Activated T-helper 17 cell treated with anti-CD3 and anti-CD28 coated beads, Interleukin-2, amount 50 U/mL, for 72 hours (primary cell): ENCODE measurements around the gene PLCB2. TPM values are rescaled to one million over a fixed set of nuclear protein-coding genes. Genes with fewer than 3 reads are reported as not detected.

ENCODE experiments used
- ATAC-seq: fragments of 150-1000 bp; cut with Tn5 transposase; replicated peaks from 2 replicates; pipeline ENCODE4 v1.10.0; 2021; ENCODE audit warnings: mild to moderate bottlenecking, moderate library complexity
- H3K27ac Mint-ChIP-seq: one replicate; pipeline ENCODE4 v1.8.0; 2022; ENCODE audit warnings: mixed read lengths
- H3K27me3 Mint-ChIP-seq: one replicate; pipeline ENCODE4 v1.8.0; 2022; ENCODE audit warnings: mixed read lengths
- H3K36me3 Mint-ChIP-seq: one replicate; pipeline ENCODE4 v1.8.0; 2022; ENCODE audit warnings: low read depth, mild to moderate bottlenecking, mixed read lengths
- H3K4me1 Mint-ChIP-seq: one replicate; pipeline ENCODE4 v1.8.0; 2022; ENCODE audit warnings: mixed read lengths
- H3K4me3 Mint-ChIP-seq: one replicate; pipeline ENCODE4 v1.8.0; 2022; ENCODE audit warnings: mild to moderate bottlenecking, mixed read lengths
- H3K9me3 Mint-ChIP-seq: one replicate; pipeline ENCODE4 v1.8.0; 2022; ENCODE audit warnings: mixed read lengths
- total RNA-seq, 2 donors: library from RNA; stranded (reverse); gene quantifications; one replicate each; pipeline ENCODE4 v1.2.3, GENCODE V29; 2022

PLCB2 gene
- total RNA-seq, 2 donors from 2014 or later, result 111 to 116 TPM

GRCh38 chr15:40344631-40345120 lies 36.9 kb upstream of the PLCB2 start:
- Mint-ChIP-seq H3K9me3 (no peaks in the 10 kb centered on the region), H3K4me3 (no peak overlapping the region), H3K4me1 (no peaks in the 10 kb centered on the region), H3K36me3 (no peaks in the 10 kb centered on the region), H3K27me3 (no peaks in the 10 kb centered on the region), H3K27ac (no peak overlapping the region)
- ATAC-seq, result peak; percentile 81

GRCh38 chr15:40344217-40344616 lies 36.5 kb upstream of the PLCB2 start:
- Mint-ChIP-seq H3K9me3 (no peaks in the 10 kb centered on the region), H3K4me1 (no peaks in the 10 kb centered on the region), H3K27ac (no peak overlapping the region), H3K27me3 (no peaks in the 10 kb centered on the region), H3K36me3 (no peaks in the 10 kb centered on the region), H3K4me3 (no peak overlapping the region)
- ATAC-seq, result no peak

GRCh38 chr15:40343512-40343911 lies 35.8 kb upstream of the PLCB2 start:
- Mint-ChIP-seq H3K36me3 (no peaks in the 10 kb centered on the region), H3K27me3 (no peaks in the 10 kb centered on the region), H3K4me1 (no peaks in the 10 kb centered on the region), H3K9me3 (no peaks in the 10 kb centered on the region), H3K27ac (no peak overlapping the region), H3K4me3 (no peak overlapping the region)
- ATAC-seq, result no peak

GRCh38 chr15:40342416-40343320 lies 34.9 kb upstream of the PLCB2 start:
- no peak for ATAC-seq
- H3K27ac Mint-ChIP-seq, result no peak overlapping the region
- H3K9me3 Mint-ChIP-seq, result no peaks in the 10 kb centered on the region
- peaks cover 4% of the 10 kb centered on the region for H3K4me1 Mint-ChIP-seq
- H3K27me3 Mint-ChIP-seq, result no peaks in the 10 kb centered on the region
- no peak overlapping the region for H3K4me3 Mint-ChIP-seq
- H3K36me3 Mint-ChIP-seq, result no peaks in the 10 kb centered on the region

- Mint-ChIP-seq H3K4me3 (no peak within 1 kb of the TSS), H3K9me3 (no peaks in the 10 kb centered on the region), H3K27me3 (no peaks in the 10 kb centered on the region), H3K27ac (no peak within 1 kb of the TSS), H3K4me1 (peaks cover 4% of the 10 kb centered on the region), H3K36me3 (no peaks in the 10 kb centered on the region)
- ATAC-seq, result no peak
These were observed 33.1 kb upstream of the PLCB2 start, which contains the start of gene CCDC9B for GRCh38 chr15:40340740-40341400. Gene CCDC9B (minus strand): TSS chr15:40340939. CDS start chr15:40340819, 120 bp downstream.

- ATAC-seq, result no peak
- no peaks in the 10 kb centered on the region for H3K27me3 Mint-ChIP-seq
- H3K9me3 Mint-ChIP-seq, result no peaks in the 10 kb centered on the region
- peaks cover 4% of the 10 kb centered on the region for H3K4me1 Mint-ChIP-seq
- H3K36me3 Mint-ChIP-seq, result no peaks in the 10 kb centered on the region
- no peak overlapping the region for H3K27ac Mint-ChIP-seq
- no peak overlapping the region for H3K4me3 Mint-ChIP-seq
These were observed 32.5 kb upstream of the PLCB2 start for GRCh38 chr15:40340038-40340739.

- H3K4me1 Mint-ChIP-seq, result peaks cover 4% of the 10 kb centered on the region
- H3K27me3 Mint-ChIP-seq, result no peaks in the 10 kb centered on the region
- no peak for ATAC-seq
- H3K27ac Mint-ChIP-seq, result no peak overlapping the region
- no peaks in the 10 kb centered on the region for H3K36me3 Mint-ChIP-seq
- no peak overlapping the region for H3K4me3 Mint-ChIP-seq
- H3K9me3 Mint-ChIP-seq, result no peaks in the 10 kb centered on the region
These were observed 31.8 kb upstream of the PLCB2 start for GRCh38 chr15:40339621-40339945.

GRCh38 chr15:40338921-40339620 lies 31.3 kb upstream of the PLCB2 start:
- no peak for ATAC-seq
- no peaks in the 10 kb centered on the region for H3K27me3 Mint-ChIP-seq
- no peaks in the 10 kb centered on the region for H3K9me3 Mint-ChIP-seq
- no peak overlapping the region for H3K27ac Mint-ChIP-seq
- H3K4me3 Mint-ChIP-seq, result no peak overlapping the region
- H3K4me1 Mint-ChIP-seq, result peaks cover 7% of the 10 kb centered on the region
- H3K36me3 Mint-ChIP-seq, result no peaks in the 10 kb centered on the region

GRCh38 chr15:40338041-40338657 lies 30.4 kb upstream of the PLCB2 start:
- peak; percentile 91 for ATAC-seq
- Mint-ChIP-seq H3K4me3 (no peak overlapping the region), H3K27me3 (no peaks in the 10 kb centered on the region), H3K9me3 (no peaks in the 10 kb centered on the region), H3K36me3 (no peaks in the 10 kb centered on the region), H3K4me1 (peaks cover 13% of the 10 kb centered on the region), H3K27ac (no peak overlapping the region)

- Mint-ChIP-seq H3K27ac (no peak overlapping the region), H3K27me3 (no peaks in the 10 kb centered on the region), H3K4me3 (no peak overlapping the region), H3K9me3 (no peaks in the 10 kb centered on the region), H3K36me3 (no peaks in the 10 kb centered on the region), H3K4me1 (peaks cover 13% of the 10 kb centered on the region)
- no peak for ATAC-seq
These were observed 29.9 kb upstream of the PLCB2 start for GRCh38 chr15:40337597-40337996.

GRCh38 chr15:40336744-40337122 lies 29.0 kb upstream of the PLCB2 start:
- Mint-ChIP-seq H3K36me3 (no peaks in the 10 kb centered on the region), H3K4me3 (no peak overlapping the region), H3K4me1 (peaks cover 13% of the 10 kb centered on the region), H3K27me3 (no peaks in the 10 kb centered on the region), H3K27ac (no peak overlapping the region), H3K9me3 (no peaks in the 10 kb centered on the region)
- no peak for ATAC-seq

GRCh38 chr15:40335938-40336743 lies 28.4 kb upstream of the PLCB2 start:
- no peak overlapping the region for H3K4me3 Mint-ChIP-seq
- no peaks in the 10 kb centered on the region for H3K36me3 Mint-ChIP-seq
- H3K27me3 Mint-ChIP-seq, result no peaks in the 10 kb centered on the region
- H3K9me3 Mint-ChIP-seq, result no peaks in the 10 kb centered on the region
- H3K27ac Mint-ChIP-seq, result no peak overlapping the region
- no peak for ATAC-seq
- peaks cover 13% of the 10 kb centered on the region for H3K4me1 Mint-ChIP-seq
